Measurements from ENCODE around the gene PAXIP1.
A peak's percentile ranks its signal among the peaks of the same experiment; 100 is the strongest.

PAXIP1 gene

GRCh38 chr7:155001756-155002410 lies 1.0 kb downstream of the PAXIP1 start (continued):
- TF ChIP-seq ZFP41 (tag by site-specific recombination; IDR thresholded peaks at IDR 0.05; ENCODE audit: borderline replicate concordance) (no peak), ZBTB20 (tag by site-specific recombination; IDR thresholded peaks at IDR 0.05) (0 out of 2 replicates have a peak, but pooled peaks have one; percentile 18), ZNF169 (tag by site-specific recombination; IDR thresholded peaks at IDR 0.05) (no peak), HOXD13 (CRISPR knock-in tag; IDR thresholded peaks at IDR 0.05; ENCODE audit: borderline replicate concordance) (no peak), ZNF248 (tag by site-specific recombination; IDR thresholded peaks at IDR 0.05) (no peak), ZNF354C (tag by site-specific recombination; IDR thresholded peaks at IDR 0.05; ENCODE audit: borderline replicate concordance, low read depth) (no peak), ATF2 (tag by site-specific recombination; IDR thresholded peaks at IDR 0.05; ENCODE audit: low read depth) (no peak), ZNF37A (tag by site-specific recombination; IDR thresholded peaks at IDR 0.05) (no peak), ZNF558 (tag by site-specific recombination; IDR thresholded peaks at IDR 0.05) (no peak), ZNF658 (tag by site-specific recombination; IDR thresholded peaks at IDR 0.05) (no peak), IKZF3 (tag by site-specific recombination; IDR thresholded peaks at IDR 0.05) (peak; percentile 22; the same call in 1 of the 2 replicates), ZNF398 (tag by site-specific recombination; IDR thresholded peaks at IDR 0.05) (no peak)
- TF ChIP-seq, protein P1, sequence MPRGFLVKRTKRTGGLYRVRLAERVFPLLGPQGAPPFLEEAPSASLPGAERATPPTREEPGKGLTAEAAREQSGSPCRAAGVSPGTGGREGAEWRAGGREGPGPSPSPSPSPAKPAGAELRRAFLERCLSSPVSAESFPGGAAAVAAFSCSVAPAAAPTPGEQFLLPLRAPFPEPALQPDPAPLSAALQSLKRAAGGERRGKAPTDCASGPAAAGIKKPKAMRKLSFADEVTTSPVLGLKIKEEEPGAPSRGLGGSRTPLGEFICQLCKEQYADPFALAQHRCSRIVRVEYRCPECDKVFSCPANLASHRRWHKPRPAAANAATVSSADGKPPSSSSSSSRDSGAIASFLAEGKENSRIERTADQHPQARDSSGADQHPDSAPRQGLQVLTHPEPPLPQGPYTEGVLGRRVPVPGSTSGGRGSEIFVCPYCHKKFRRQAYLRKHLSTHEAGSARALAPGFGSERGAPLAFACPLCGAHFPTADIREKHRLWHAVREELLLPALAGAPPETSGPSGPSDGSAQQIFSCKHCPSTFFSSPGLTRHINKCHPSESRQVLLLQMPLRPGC (tag by site-specific recombination; IDR thresholded peaks at IDR 0.05): no peak
- TF ChIP-seq, protein P2, sequence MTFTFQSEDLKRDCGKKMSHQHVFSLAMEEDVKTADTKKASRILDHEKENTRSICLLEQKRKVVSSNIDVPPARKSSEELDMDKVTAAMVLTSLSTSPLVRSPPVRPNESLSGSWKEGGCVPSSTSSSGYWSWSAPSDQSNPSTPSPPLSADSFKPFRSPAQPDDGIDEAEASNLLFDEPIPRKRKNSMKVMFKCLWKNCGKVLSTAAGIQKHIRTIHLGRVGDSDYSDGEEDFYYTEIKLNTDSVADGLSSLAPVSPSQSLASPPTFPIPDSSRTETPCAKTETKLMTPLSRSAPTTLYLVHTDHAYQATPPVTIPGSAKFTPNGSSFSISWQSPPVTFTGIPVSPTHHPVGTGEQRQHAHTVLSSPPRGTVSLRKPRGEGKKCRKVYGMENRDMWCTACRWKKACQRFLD (tag by site-specific recombination; IDR thresholded peaks at IDR 0.05): no peak
- TF ChIP-seq, protein P3, sequence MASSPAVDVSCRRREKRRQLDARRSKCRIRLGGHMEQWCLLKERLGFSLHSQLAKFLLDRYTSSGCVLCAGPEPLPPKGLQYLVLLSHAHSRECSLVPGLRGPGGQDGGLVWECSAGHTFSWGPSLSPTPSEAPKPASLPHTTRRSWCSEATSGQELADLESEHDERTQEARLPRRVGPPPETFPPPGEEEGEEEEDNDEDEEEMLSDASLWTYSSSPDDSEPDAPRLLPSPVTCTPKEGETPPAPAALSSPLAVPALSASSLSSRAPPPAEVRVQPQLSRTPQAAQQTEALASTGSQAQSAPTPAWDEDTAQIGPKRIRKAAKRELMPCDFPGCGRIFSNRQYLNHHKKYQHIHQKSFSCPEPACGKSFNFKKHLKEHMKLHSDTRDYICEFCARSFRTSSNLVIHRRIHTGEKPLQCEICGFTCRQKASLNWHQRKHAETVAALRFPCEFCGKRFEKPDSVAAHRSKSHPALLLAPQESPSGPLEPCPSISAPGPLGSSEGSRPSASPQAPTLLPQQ (tag by site-specific recombination; IDR thresholded peaks at IDR 0.05): peak; percentile 34

DNA sequence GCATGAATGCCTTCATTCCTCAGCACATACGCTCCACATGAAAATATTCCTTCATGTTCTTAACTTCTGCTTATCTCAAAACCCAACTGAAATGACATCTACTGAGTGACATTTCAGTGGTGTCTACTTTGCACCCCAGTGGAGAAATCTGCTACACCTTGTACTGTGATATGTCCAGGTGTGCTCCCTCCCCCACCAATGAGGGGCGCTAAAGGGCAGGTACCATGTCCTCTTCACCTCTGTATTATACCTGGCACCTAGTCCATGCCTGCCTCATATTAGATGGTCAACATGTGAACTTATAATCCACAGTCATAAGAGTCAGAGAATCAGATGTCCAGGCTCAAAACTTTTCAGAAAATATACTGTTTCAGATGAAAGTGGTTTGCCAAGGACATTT lies 2.1 kb downstream of the PAXIP1 start:
- peaks cover 6 to 54% of the 10 kb centered on the region in 2 experiments; a peak in 2 of 3 replicates for H3K36me3 ChIP-seq (ENCODE audit: control insufficient read depth in 2 of 2, insufficient read depth in 1 of 2, low read length in 2 of 2)
- H3K9me3 ChIP-seq (ENCODE audit: control insufficient read depth, insufficient read depth, low read depth, low read length): no peaks in the 10 kb centered on the region
- H3K4me3 ChIP-seq (ENCODE audit: low read depth, low read length): no peak overlapping the region
- ChIA-PET POLR2A (no interaction called here), CTCF (interaction anchor here (1.3 to 1.6 kb wide), 2 partner anchors 10 to 73 kb away, joined by 5 to 7 read pairs; no protein-coding TSS in a partner anchor)
- no peaks in the 10 kb centered on the region for H3K4me1 ChIP-seq (ENCODE audit: control insufficient read depth, insufficient read depth, low read length)
- no peak overlapping the region for H3K27ac ChIP-seq (ENCODE audit: extremely low read depth, low read depth, low read length)
- TF ChIP-seq ZNF544 (tag by site-specific recombination; IDR thresholded peaks at IDR 0.05) (no peak), ZNF211 (tag by site-specific recombination; IDR thresholded peaks at IDR 0.05; ENCODE audit: low read depth) (no peak), ZNF677 (tag by site-specific recombination; IDR thresholded peaks at IDR 0.05) (no peak), ZNF354C (tag by site-specific recombination; IDR thresholded peaks at IDR 0.05; ENCODE audit: borderline replicate concordance, low read depth) (no peak), ZNF248 (tag by site-specific recombination; IDR thresholded peaks at IDR 0.05) (no peak), SP7 (tag by site-specific recombination; IDR thresholded peaks at IDR 0.05) (no peak), ZEB2 (tag by site-specific recombination; IDR thresholded peaks at IDR 0.05) (no peak), ZNF548 (tag by site-specific recombination; IDR thresholded peaks at IDR 0.05) (no peak), ZFP69B (tag by site-specific recombination; IDR thresholded peaks at IDR 0.05) (no peak), ZFHX2 (tag by site-specific recombination; conservative IDR thresholded peaks at IDR 0.05) (no peak)
